Activated CD4-positive, alpha-beta T cell treated with anti-CD3 and anti-CD28 coated beads for 4 hours (primary cell): Measurements from ENCODE around the gene MAPK10.
"Not testable (repeated sequence)": the region's sequence is repeated elsewhere in the genome, so short reads cannot be mapped to it uniquely, and the experiment has no call there.

Experiments used
- DNase-seq, 2 donors: peaks; one replicate each; pipeline ENCODE4 v3.0.0-alpha.2; 2020

Gene MAPK10

GRCh38 chr4:86178211-86178610 lies 181.6 kb downstream of the MAPK10 start:
- DNase-seq, result no peak

GRCh38 chr4:86174506-86174905 lies 185.3 kb downstream of the MAPK10 start:
- no peak for DNase-seq

DNA sequence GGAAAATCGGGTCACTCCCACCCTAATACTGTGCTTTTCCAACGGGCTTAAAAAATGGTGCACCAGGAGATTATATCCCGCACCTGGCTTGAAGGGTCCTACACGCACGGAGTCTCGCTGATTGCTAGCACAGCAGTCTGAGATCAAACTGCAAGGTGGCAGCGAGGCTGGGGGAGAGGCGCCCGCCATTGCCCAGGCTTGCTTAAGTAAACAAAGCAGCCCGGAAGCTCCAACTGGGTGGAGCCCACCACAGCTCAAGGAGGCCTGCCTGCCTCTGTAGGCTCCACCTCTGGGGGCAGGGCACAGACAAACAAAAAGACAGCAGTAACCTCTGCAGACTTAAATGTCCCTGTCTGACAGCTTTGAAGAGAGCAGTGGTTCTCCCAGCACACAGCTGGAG lies 191.5 kb downstream of the MAPK10 start:
- DNase-seq, result not testable (repeated sequence)

- DNase-seq, result no peak
Measured at GRCh38 chr4:86160426-86160825, 199.4 kb downstream of the MAPK10 start.

GRCh38 chr4:86159216-86159615 lies 200.6 kb downstream of the MAPK10 start:
- no peak for DNase-seq

GRCh38 chr4:86156531-86156930 lies 203.3 kb downstream of the MAPK10 start:
- no peak for DNase-seq

GRCh38 chr4:86155766-86156165 lies 204.1 kb downstream of the MAPK10 start:
- DNase-seq, result no peak

GRCh38 chr4:86152454-86152853 lies 207.4 kb downstream of the MAPK10 start:
- no peak for DNase-seq

DNA sequence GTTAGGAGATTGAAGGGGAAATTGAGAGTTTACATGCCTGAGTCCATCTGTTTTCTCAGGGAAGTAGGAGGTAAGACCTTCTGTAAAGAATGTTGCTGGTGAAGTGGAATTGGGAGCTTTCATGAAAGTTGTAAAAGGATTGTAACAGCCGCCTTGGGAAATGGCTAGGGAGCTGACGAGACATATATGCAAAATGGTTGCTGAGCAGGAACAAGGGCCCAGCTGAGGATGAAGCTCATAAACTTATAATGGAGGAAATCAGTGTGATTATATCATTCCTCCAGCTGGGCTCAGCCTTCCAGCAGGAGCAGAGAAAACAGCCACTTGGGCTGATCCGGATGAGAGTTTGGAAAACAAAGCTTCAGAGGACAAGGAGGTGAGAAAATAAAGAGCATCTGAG lies 208.7 kb downstream of the MAPK10 start:
- DNase-seq, result no peak

GRCh38 chr4:86141161-86141560 lies 218.7 kb downstream of the MAPK10 start:
- DNase-seq, result no peak

DNA sequence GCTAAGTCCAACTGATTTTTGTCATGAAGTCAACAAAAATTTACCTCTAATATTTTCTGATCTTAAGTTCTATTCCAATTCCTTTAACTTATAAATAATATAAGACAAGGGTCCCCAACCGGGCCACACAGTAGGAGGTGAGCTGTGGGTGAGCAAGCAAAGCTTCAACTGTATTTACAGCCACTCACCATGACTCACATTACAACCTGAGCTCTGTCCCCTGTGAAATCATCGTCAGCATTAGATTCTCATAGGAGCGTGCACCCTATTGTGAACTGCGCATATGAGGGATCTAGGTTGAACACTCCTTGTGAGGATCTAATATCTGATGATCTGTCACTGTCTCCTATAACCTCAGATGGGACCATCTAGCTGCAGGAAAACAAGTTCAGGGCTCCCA lies 227.4 kb downstream of the MAPK10 start:
- DNase-seq, result no peak

- no peak for DNase-seq
Measured at GRCh38 chr4:86131456-86131855, 228.4 kb downstream of the MAPK10 start.

DNA sequence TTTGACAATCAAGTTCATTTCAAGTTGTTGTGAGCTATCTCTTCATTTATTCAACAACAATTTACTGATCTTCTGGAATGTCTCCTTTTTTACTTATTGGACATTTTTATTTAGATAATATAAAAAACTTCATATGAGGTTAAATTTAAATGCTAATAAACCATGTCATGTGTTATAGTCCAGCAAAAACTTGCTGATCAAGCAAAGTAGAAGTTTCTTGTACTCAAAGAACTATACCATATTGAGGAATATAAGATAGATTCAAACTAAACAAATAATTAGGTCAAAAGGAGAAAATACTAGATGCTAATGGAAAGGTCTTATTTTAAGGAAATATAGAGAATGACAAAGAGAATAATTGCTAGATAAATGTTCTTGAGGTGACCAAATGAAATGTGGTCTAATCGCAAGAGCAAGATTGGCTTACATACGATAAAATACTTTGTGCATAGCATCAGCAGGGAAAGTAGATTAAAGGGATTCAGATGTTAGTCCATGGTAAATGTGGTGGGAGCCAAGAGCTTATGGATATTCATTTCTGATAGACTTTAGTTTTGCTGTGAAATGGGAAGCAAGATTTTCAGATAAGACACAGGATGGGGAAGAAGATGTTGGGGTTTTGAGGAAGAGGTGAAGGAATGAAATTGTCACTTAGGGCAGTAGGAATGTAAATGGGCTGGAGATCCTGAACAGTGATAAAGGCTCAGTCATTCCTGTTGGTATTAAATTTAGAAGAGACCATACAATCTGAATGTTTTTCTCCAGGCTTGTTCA lies 229.5 kb downstream of the MAPK10 start:
- DNase-seq, result no peak

DNA sequence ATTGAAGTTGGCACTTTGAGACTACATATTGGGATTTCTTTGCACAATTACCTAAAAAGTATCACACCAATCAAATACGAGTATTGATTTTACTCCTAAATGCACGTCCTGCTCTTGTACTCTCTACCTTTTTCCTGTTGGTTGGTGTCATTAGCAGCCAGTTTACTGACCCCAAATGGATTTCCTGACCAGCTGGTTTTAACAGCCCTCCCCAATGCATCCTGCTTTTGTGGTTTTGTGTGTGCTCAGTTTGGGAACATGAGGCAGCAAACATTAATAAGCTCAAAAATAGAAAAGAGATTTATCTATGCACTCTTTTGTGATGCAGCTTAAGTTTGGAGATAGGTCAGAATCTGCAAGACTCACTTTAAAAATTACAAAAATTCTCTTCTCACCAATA lies 230.3 kb downstream of the MAPK10 start:
- DNase-seq, result no peak

GRCh38 chr4:86122404-86122803 lies 237.4 kb downstream of the MAPK10 start:
- DNase-seq, result no peak

DNA sequence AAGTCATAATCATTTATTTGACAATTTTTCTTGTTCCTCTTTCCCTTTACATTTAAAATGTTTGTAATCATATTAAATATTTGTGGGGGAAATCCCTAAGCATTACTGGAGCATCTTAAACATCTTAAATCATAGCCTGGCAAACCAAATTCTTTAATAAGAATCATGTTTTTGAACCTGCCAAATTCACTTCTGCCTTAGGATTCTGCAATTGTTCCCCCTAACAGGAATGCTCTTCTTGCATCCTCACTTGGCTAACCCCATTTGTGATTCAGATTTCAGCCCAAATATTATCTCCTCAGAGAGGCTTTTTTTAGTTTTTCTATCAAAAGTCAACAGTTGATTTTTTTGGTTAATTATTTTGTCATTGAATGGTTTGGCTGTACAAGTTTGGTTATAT lies 241.1 kb downstream of the MAPK10 start:
- DNase-seq, result no peak

DNA sequence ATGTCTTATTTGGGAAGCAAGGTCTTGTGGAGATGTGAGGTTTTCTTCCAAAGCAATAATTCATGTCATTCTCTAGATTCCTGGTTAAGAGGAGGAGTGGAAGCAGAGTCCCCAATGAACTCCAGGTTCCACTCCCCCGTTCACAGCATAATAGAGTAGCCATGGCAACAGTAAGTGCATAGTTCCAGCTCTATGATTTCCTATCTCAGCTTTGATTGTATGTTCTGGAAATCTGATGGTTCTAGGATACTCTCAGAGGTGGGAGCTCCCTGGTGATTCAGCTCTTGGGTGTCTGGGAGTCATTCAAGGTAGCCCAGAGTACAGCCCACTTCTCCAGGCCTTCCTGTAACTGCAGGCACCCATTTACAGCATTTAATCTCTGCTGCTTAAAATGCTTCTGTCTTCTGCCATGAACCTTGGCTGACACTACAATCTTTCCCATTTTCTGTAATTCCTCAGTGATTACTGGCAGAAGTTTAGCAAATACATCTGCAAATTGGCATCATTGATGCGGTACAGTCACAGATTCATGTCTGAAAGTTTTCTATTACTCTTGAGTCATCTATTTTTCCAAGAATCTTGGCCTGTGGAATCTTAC lies 242.0 kb downstream of the MAPK10 start:
- no peak for DNase-seq

- no peak for DNase-seq
Measured at GRCh38 chr4:86114563-86114962, 245.3 kb downstream of the MAPK10 start.

DNA sequence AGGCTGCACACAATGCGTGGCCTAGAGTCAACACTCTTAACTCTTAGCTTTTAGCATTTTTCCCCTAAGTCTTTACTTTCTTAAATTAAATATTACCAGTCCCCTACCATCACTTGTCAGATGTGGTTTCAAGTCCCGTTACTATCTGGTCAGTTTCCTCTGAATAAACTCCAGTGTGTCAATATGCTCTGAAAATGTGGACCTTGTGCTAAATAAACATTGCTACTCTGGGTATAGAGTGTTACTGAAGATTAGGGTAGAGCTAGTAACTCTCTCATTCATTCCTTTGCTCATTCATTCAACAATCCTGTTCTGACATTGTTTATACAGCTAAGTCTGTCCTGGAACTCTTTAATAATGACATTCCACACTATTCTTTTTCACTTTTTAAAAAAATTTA lies 251.0 kb downstream of the MAPK10 start:
- DNase-seq, result no peak

DNA sequence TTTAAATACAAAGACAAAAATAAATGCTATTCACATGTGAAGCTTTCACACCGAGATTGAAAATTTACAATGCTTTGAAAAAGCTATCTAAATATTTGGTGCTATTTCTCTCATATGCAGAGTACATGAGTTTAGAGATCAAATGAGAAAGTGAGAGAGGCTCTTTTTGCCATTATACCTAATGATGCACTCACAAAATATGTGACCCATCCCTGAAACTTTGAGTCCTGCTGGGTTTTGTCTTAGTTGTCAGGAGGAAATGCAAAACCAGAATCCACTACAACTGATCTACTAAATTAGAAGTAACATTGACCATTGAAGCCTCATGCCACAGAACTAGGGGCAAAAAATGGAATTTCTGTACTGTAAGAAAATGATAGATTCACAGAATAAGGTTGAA lies 251.7 kb downstream of the MAPK10 start:
- no peak for DNase-seq

DNA sequence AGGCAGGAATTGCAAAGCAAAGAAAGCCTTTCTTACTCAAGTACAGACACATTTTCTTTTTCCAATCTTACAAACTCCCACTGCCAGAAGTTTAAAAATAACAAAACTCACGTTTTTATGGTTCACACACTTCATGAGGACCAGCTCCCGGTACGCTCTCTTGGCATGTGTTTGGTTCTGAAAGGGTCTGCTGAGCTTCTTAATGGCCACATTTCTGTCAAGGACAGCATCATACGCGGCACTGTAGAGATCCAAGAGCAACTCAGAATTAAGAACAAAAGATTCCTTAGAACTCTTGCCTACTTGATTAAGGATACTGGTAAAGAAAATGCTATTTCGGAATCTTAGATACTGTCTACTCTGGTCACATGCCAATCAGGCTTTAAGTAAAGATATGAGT lies 252.7 kb downstream of the MAPK10 start:
- no peak for DNase-seq

DNA sequence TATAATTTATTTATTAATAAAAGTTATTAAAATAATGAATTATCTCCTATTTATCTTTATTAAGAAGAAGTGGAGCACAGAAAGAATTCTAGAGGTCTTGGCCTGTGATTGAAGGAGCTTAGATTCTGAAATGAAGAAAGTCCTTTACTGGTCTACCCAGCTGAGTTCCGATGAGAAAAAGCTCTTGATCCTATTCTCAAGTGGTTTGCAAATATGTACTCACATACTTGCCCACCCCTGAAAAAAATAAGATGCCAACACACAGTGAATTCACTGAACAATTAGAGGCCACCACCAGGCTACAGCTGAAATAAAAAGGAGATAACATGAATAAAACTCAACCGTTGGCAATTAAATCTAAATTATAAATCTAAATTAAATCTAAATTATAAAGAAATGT lies 253.4 kb downstream of the MAPK10 start:
- no peak for DNase-seq

DNA sequence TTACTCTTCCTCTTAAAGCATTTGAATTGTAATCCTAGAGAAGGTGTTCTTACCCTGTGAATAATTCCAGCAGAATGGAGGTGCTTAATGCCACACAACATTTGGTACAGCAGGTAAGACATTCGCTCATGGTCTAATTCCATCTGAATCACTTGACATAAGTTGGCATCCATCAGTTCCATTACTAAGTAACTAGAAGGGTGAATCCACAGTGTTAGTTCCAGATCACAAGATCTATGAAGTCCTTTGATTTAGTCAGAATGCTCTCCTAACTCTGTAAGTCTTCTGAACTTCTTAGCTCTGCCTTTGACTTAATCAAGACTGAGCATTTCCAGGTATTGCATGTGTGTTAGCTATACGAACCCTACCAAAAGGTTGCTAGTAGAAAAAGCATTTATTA lies 258.0 kb downstream of the MAPK10 start:
- DNase-seq, result no peak

GRCh38 chr4:86101410-86101809 lies 258.4 kb downstream of the MAPK10 start:
- DNase-seq, result no peak
